ENCODE data around the gene FEN1. TPM values are rescaled to one million over a fixed set of nuclear protein-coding genes. Genes with fewer than 3 reads are reported as not detected.
A peak's percentile ranks its signal among the peaks of the same experiment; 100 is the strongest.

Gene FEN1
- total RNA-seq, 4 donors from 2014 or later = 11.4 to 38.1 (median 23.5) TPM

DNA sequence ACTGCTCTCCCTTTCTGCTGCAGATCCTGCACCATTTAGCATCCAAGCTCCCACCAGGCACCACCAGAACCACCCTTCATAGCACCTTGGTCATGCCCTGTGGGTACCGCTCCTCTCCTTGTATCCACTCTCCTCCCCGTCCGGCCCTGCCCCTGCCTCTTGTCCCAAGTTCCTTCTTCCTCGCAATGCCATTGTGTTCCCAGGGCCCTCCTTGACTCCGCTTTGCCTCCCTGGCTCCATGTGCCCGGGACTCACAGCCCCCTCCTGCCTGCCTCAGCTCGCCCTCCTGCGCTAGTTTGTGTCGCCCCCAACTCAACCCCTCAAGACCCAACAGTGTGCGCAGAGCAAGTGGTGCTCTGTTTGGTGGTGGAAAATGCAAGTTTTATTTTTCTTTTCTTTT is 46.2 kb downstream of the FEN1 start:
- no peaks in the 10 kb centered on the region for H3K27me3 ChIP-seq
- no peak for DNase-seq
- H3K4me1 ChIP-seq = peaks cover 4 to 17% (median 6%) of the 10 kb centered on the region in 3 donors
- H3K4me3 ChIP-seq = no peak overlapping the region
- WGBS, 2 donors = 89 to 92% methylated on average over 10 of the region's 10 CpGs
- TF ChIP-seq CTCF (IDR thresholded peaks at IDR 0.05) = no peak
- no peak for TF ChIP-seq POLR2A (IDR thresholded peaks at IDR 0.05)
- H3K27ac ChIP-seq = no peak overlapping the region
- no peaks in the 10 kb centered on the region for H3K9me3 ChIP-seq
- H3K36me3 ChIP-seq = peaks cover 0 to 51% (median 0%) of the 10 kb centered on the region in 3 donors
- intact Hi-C loops (cut with DNase I) = no loop called here

- Histone ChIP-seq H3K27ac (no peak overlapping the region), H3K9me3 (no peaks in the 10 kb centered on the region), H3K4me3 (no peak overlapping the region), H3K4me1 (peaks cover 0 to 8% (median 3%) of the 10 kb centered on the region in 3 donors), H3K36me3 (peaks cover 0 to 58% (median 0%) of the 10 kb centered on the region in 3 donors), H3K27me3 (no peaks in the 10 kb centered on the region)
- 72 to 92% methylated on average over 2 of the region's 2 CpGs for WGBS, 2 donors
- intact Hi-C loops (cut with DNase I) = no loop called here
- no peak for TF ChIP-seq CTCF (IDR thresholded peaks at IDR 0.05)
- no peak for TF ChIP-seq POLR2A (IDR thresholded peaks at IDR 0.05)
- DNase-seq = no peak
Observed at GRCh38 chr11:61839742-61840141, 47.0 kb downstream of the FEN1 start.

DNA sequence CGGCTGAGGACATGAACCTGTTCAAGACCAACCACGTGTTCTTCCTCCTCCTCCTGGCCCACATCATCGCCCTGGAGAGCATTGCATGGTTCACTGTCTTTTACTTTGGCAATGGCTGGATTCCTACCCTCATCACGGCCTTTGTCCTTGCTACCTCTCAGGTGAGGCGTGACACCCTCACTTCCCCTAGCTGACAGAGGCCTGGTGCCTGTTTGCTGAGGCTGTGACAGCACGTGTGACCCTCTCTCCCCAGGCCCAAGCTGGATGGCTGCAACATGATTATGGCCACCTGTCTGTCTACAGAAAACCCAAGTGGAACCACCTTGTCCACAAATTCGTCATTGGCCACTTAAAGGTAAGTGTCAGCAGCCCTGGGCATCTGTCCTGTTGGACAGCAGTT is 47.7 kb downstream of the FEN1 start:
- H3K27me3 ChIP-seq = no peaks in the 10 kb centered on the region
- intact Hi-C loops (cut with DNase I) = no loop called here
- no peak overlapping the region for H3K27ac ChIP-seq
- WGBS, 2 donors = 87 to 100% methylated on average over 1 to 7 of the region's 7 CpGs
- H3K4me3 ChIP-seq = no peak overlapping the region
- peaks cover 0 to 64% (median 0%) of the 10 kb centered on the region in 3 donors for H3K36me3 ChIP-seq
- no peak for DNase-seq
- TF ChIP-seq POLR2A (IDR thresholded peaks at IDR 0.05) = no peak
- TF ChIP-seq CTCF (IDR thresholded peaks at IDR 0.05) = no peak
- peaks cover 0 to 2% (median 0%) of the 10 kb centered on the region in 3 donors for H3K4me1 ChIP-seq
- no peaks in the 10 kb centered on the region for H3K9me3 ChIP-seq

DNA sequence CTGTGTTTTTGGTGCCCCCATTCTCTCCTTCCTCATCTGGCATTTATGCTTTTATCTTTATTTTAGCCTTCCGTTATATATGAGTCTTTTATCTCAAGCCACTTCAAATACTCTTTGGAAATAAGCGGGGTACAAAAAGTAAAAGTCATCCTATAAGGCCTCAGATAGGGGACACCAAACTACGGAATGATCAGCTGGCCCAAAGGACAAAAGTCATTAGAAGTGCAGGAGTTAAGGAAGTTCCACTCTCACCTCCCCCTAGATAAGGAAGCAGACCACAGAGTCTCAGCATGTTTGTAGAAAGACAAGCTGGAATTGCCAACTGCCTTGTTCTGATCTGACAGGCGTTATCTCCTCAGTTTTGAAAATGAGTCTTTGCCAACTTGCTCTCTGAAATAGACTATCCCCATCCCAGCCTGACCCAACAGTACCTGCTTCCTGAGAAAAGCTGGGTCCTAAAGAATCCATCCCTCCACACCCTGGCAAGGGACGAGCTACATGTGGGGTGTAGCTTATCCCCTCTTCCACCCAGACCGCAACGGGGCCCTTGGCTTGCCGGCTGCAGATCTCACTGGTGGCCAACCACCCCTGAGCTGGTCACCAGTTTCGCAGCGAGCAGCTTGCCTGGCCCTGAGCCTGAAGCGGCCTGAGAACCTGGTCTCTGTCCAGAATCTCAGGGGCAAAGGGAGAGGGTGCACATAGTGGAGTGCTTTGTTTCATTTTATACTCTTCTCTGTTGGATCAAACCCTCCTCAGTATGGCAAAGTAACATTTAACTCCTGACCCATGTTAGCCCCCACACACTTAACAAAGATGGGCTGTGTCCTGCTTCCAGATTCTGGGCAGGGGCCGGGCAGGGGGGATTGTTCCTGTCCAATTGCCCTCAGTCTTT is 49.2 kb downstream of the FEN1 start:
- intact Hi-C loops (cut with DNase I) = no loop called here
- H3K27me3 ChIP-seq = no peaks in the 10 kb centered on the region
- no peaks in the 10 kb centered on the region for H3K4me1 ChIP-seq
- DNase-seq = no peak
- peaks cover 0 to 64% (median 0%) of the 10 kb centered on the region in 3 donors for H3K36me3 ChIP-seq
- TF ChIP-seq CTCF (IDR thresholded peaks at IDR 0.05) = no peak
- no peak for TF ChIP-seq POLR2A (IDR thresholded peaks at IDR 0.05)
- H3K9me3 ChIP-seq = no peaks in the 10 kb centered on the region
- peak overlapping the region in 1 of 4 donors; percentile 13 for H3K27ac ChIP-seq
- 81 to 91% methylated on average over 5 to 9 of the region's 12 CpGs for WGBS, 2 donors
- H3K4me3 ChIP-seq = no peak overlapping the region

- no peaks in the 10 kb centered on the region for H3K4me1 ChIP-seq
- H3K36me3 ChIP-seq = peaks cover 0 to 65% (median 0%) of the 10 kb centered on the region in 3 donors
- DNase-seq = no peak
- H3K27me3 ChIP-seq = no peaks in the 10 kb centered on the region
- WGBS, 2 donors = 83 to 88% methylated on average over 2 of the region's 7 CpGs
- no peak overlapping the region for H3K4me3 ChIP-seq
- H3K27ac ChIP-seq = peak overlapping the region in 1 of 4 donors; percentile 13
- no peaks in the 10 kb centered on the region for H3K9me3 ChIP-seq
- intact Hi-C loops (cut with DNase I) = no loop called here
- TF ChIP-seq POLR2A (IDR thresholded peaks at IDR 0.05) (no peak), CTCF (IDR thresholded peaks at IDR 0.05) (no peak)
Observed at GRCh38 chr11:61842528-61842820, 49.8 kb downstream of the FEN1 start.
